Lower leg skin (tissue), 3 donors: ENCODE measurements around the gene CCDC74A.

Experiments
- POLR2A ChIP-seq, 2 donors: fragments of 450-650 bp; IDR thresholded peaks; one replicate each; pipeline ENCODE4 v1.6.1; 2016 to 2017; ENCODE audit warnings: antibody characterized with exemption in 2 of 2, mild to moderate bottlenecking in 1 of 2, moderate library complexity in 1 of 2
- TF ChIP-seq, protein P1 (sequence below), 3 donors: fragments of 450-650 bp; IDR thresholded peaks; one replicate each; pipeline ENCODE4 v1.5.1; 2016; ENCODE audit warnings: antibody characterized with exemption in 3 of 3, mild to moderate bottlenecking in 3 of 3, moderate library complexity in 2 of 3

DNA sequence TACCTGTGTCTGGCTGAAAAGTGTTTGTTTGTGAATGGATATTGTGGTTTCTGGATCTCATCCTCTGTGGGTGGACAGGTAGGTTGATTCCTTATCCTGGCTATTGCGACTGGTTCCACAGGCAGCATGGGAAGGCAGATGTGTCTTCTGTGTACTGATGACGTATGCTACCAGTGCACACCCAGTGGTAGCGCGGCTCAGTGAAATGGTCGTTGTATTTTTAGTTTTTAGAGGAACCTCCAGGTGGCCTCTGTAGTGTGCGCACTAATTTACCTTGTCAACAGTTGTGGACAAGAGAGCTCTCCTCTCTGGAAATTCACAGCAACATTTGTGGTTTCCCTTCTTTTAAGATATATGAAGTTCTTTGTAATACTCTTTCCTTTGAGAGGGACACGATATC lies 52.5 kb downstream of the CCDC74A start:
- TF ChIP-seq, protein P1, sequence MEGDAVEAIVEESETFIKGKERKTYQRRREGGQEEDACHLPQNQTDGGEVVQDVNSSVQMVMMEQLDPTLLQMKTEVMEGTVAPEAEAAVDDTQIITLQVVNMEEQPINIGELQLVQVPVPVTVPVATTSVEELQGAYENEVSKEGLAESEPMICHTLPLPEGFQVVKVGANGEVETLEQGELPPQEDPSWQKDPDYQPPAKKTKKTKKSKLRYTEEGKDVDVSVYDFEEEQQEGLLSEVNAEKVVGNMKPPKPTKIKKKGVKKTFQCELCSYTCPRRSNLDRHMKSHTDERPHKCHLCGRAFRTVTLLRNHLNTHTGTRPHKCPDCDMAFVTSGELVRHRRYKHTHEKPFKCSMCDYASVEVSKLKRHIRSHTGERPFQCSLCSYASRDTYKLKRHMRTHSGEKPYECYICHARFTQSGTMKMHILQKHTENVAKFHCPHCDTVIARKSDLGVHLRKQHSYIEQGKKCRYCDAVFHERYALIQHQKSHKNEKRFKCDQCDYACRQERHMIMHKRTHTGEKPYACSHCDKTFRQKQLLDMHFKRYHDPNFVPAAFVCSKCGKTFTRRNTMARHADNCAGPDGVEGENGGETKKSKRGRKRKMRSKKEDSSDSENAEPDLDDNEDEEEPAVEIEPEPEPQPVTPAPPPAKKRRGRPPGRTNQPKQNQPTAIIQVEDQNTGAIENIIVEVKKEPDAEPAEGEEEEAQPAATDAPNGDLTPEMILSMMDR (IDR thresholded peaks at IDR 0.05) = no peak
- TF ChIP-seq POLR2A (IDR thresholded peaks at IDR 0.05) = no peak
